KMS-11 (cell line): ENCODE results near the gene EIF3J.
A peak's percentile ranks its signal among the peaks of the same experiment; 100 is the strongest.

Experiments
- H2AFZ ChIP-seq: fragments of 200-600 bp; sonication (generic); 2 replicates; pipeline ENCODE4 v1.6.1; 2016; ENCODE audit warnings: antibody characterized with exemption, mixed run types, low read depth
- H3K27ac ChIP-seq: fragments of 200-600 bp; sonication (generic); 2 replicates; pipeline ENCODE4 v1.6.1; 2016; ENCODE audit warnings: mild to moderate bottlenecking, mixed run types
- H3K27me3 ChIP-seq: fragments of 200-600 bp; sonication (generic); 2 replicates; pipeline ENCODE4 v1.6.1; 2017; ENCODE audit warnings: mild to moderate bottlenecking, low read depth, mixed run types, moderate library complexity; ENCODE audit not compliant: insufficient read depth
- H3K36me3 ChIP-seq: fragments of 200-600 bp; sonication (generic); 2 replicates; pipeline ENCODE4 v1.6.1; 2017; ENCODE audit warnings: mild to moderate bottlenecking, mixed run types; ENCODE audit not compliant: insufficient read depth
- H3K4me1 ChIP-seq: fragments of 200-600 bp; sonication (generic); 2 replicates; pipeline ENCODE4 v1.6.1; 2016; ENCODE audit warnings: mild to moderate bottlenecking, low read depth, mixed run types; ENCODE audit not compliant: poor library complexity, severe bottlenecking
- H3K4me2 ChIP-seq: fragments of 200-600 bp; sonication (generic); 2 replicates; pipeline ENCODE4 v1.7.0; 2016; ENCODE audit warnings: mild to moderate bottlenecking, mixed run types
- H3K4me3 ChIP-seq: fragments of 200-600 bp; sonication (generic); IDR thresholded peaks from 2 replicates; pipeline ENCODE4 v1.6.1; 2017; ENCODE audit warnings: low read depth, low read length, mixed read lengths; ENCODE audit not compliant: insufficient read depth
- H3K79me2 ChIP-seq: fragments of 200-600 bp; sonication (generic); 2 replicates; pipeline ENCODE4 v1.6.1; 2016; ENCODE audit warnings: low read depth, mixed run types; ENCODE audit not compliant: insufficient read depth
- H3K9ac ChIP-seq: fragments of 200-600 bp; sonication (generic); 2 replicates; pipeline ENCODE4 v1.6.1; 2016; ENCODE audit warnings: mild to moderate bottlenecking, mixed run types
- H4K20me1 ChIP-seq: fragments of 200-600 bp; sonication (generic); 2 replicates; pipeline ENCODE4 v1.6.1; 2016; ENCODE audit warnings: mild to moderate bottlenecking, mixed run types; ENCODE audit not compliant: insufficient read depth
- CTCF ChIP-seq: fragments of 200-600 bp; sonication (generic); conservative IDR thresholded peaks from 2 replicates; pipeline ENCODE4 v1.6.1; 2017; ENCODE audit warnings: low read depth, mild to moderate bottlenecking, antibody characterized with exemption, low read length, moderate library complexity, mixed read lengths

EIF3J gene

GRCh38 chr15:44535523-44536301, 1.2 kb upstream of the EIF3J start:
- Histone ChIP-seq H3K4me3 (no peak overlapping the region), H2AFZ (peak overlapping the region; percentile 89)
- no peak for TF ChIP-seq CTCF

GRCh38 chr15:44536302-44536961, 515 bp upstream of the EIF3J start:
- Histone ChIP-seq H3K4me3 (no peak overlapping the region), H3K4me2 (peak overlapping the region; percentile 55), H3K4me1 (peaks cover 31% of the 10 kb centered on the region), H3K27me3 (no peaks in the 10 kb centered on the region), H2AFZ (peak overlapping the region; percentile 89), H3K27ac (peak overlapping the region; percentile 58), H3K79me2 (peaks cover 43% of the 10 kb centered on the region), H3K9ac (peak overlapping the region; percentile 67), H4K20me1 (0 out of 2 replicates have a peak, but pooled peaks cover 3% of the 10 kb centered on the region), H3K36me3 (peaks cover 3% of the 10 kb centered on the region; the same call in 1 of the 2 replicates)
- TF ChIP-seq CTCF = no peak; the same call in 1 of the 2 replicates

More at GRCh38 chr15:44535523-44536301, 1.2 kb upstream of the EIF3J start:
- Histone ChIP-seq H3K36me3 (peaks cover 3% of the 10 kb centered on the region; the same call in 1 of the 2 replicates), H3K4me1 (peaks cover 24% of the 10 kb centered on the region), H3K27ac (peak overlapping the region; percentile 58), H3K79me2 (peaks cover 36% of the 10 kb centered on the region), H3K9ac (peak overlapping the region; percentile 67), H3K4me2 (peak overlapping the region; percentile 55), H4K20me1 (0 out of 2 replicates have a peak, but pooled peaks cover 3% of the 10 kb centered on the region), H3K27me3 (no peaks in the 10 kb centered on the region)

- TF ChIP-seq CTCF = no peak
- Histone ChIP-seq H3K4me3 (peak overlapping the region; percentile 32), H3K4me1 (peaks cover 44% of the 10 kb centered on the region), H2AFZ (0 out of 2 replicates have a peak overlapping the region, but pooled peaks have one; percentile 64), H4K20me1 (0 out of 2 replicates have a peak, but pooled peaks cover 3% of the 10 kb centered on the region), H3K36me3 (peaks cover 3% of the 10 kb centered on the region; the same call in 1 of the 2 replicates), H3K4me2 (peak overlapping the region; percentile 71), H3K79me2 (peaks cover 57% of the 10 kb centered on the region), H3K27me3 (no peaks in the 10 kb centered on the region), H3K27ac (peak overlapping the region; percentile 95), H3K9ac (peak overlapping the region; percentile 97)
Observed at GRCh38 chr15:44537735-44538240, 841 bp downstream of the EIF3J start.

- TF ChIP-seq CTCF = no peak
- Histone ChIP-seq H3K36me3 (peaks cover 3% of the 10 kb centered on the region; the same call in 1 of the 2 replicates), H3K4me1 (peaks cover 74% of the 10 kb centered on the region), H2AFZ (no peak overlapping the region), H3K4me2 (no peak overlapping the region; the same call in 1 of the 2 replicates), H3K9ac (no peak overlapping the region), H3K4me3 (no peak overlapping the region), H3K27me3 (no peaks in the 10 kb centered on the region), H3K79me2 (peaks cover 91% of the 10 kb centered on the region), H3K27ac (no peak overlapping the region), H4K20me1 (peaks cover 21% of the 10 kb centered on the region)
Observed at GRCh38 chr15:44541282-44541958, 4.5 kb downstream of the EIF3J start.
